Adrenal gland (tissue), 12 donors: ENCODE results near the gene GBA3. TPM values are rescaled to one million over a fixed set of nuclear protein-coding genes. Genes with fewer than 3 reads are reported as not detected.

Experiments
- DNase-seq, 7 donors: peaks; one replicate each; pipeline ENCODE4 v3.0.0-alpha.2; 2019 to 2020
- H3K27ac ChIP-seq, 5 donors: fragments of 200-600 bp; sonication (generic) in 4 of 5; 1 replicate in 3 of 5; 2 replicates in 2 of 5; pipeline versions ENCODE4 v1.5.1 to v1.8.0; 2016 to 2020; ENCODE audit warnings: mild to moderate bottlenecking in 1 of 5
- H3K27me3 ChIP-seq: fragments of 200-600 bp; 2 replicates; pipeline ENCODE4 v1.8.0; 2021
- H3K36me3 ChIP-seq, 2 donors: fragments of 200-600 bp; replicated peaks in 1 of 2; 1 replicate in 1 of 2; 2 replicates in 1 of 2; pipeline versions ENCODE4 v1.5.1 to v1.8.0; 2018 to 2022
- H3K4me1 ChIP-seq, 2 donors: fragments of 200-600 bp; replicated peaks in 1 of 2; 1 replicate in 1 of 2; 2 replicates in 1 of 2; pipeline versions ENCODE4 v1.5.1 to v1.8.0; 2018 to 2021
- H3K4me3 ChIP-seq, 4 donors: fragments of 200-600 bp; sonication (generic) in 3 of 4; one replicate each; pipeline ENCODE4 v1.5.1; 2016 to 2018
- H3K9me3 ChIP-seq, 3 donors: fragments of 200-600 bp; sonication (generic) in 1 of 3; replicated peaks in 1 of 3; 1 replicate in 2 of 3; 2 replicates in 1 of 3; pipeline versions ENCODE4 v1.5.1 to v1.8.0; 2016 to 2021
- CTCF ChIP-seq, 6 experiments: fragments of 450-650 bp in 4 of 6; fragments of 200-600 bp in 2 of 6; sonication (generic) in 1 of 6; IDR thresholded peaks; 1 replicate in 5 of 6; 2 replicates in 1 of 6; pipeline versions ENCODE4 v1.5.1 to v1.8.0; 2016 to 2021; ENCODE audit warnings: antibody characterized with exemption in 6 of 6, mild to moderate bottlenecking in 2 of 6, moderate library complexity in 1 of 6
- POLR2A ChIP-seq, 2 donors: fragments of 450-650 bp; IDR thresholded peaks; one replicate each; pipeline ENCODE4 v1.6.1; 2017; ENCODE audit warnings: antibody characterized with exemption in 2 of 2, mild to moderate bottlenecking in 2 of 2, moderate library complexity in 1 of 2
- WGBS, 4 donors: extraction: QIAGEN DNeasy Blood & Tissue Kit in 2 of 4; methylation state at CpG; one replicate each; pipeline versions ENCODE4 v1.1.5 to v1.1.7; 2013 to 2017; 5-methylcytosine and 5-hydroxymethylcytosine counted together
- intact Hi-C, 2 donors: fragments of 100-400 bp; cut with DNase I; formaldehyde crosslinking; loops; one replicate each; pipeline versions ENCODE4 v1.14.1 to v1.15.0; 2022 to 2023
- polyA plus RNA-seq, 3 donors: library from polyadenylated mRNA; stranded (reverse); fragments of 200-250 nt in 2 of 3; fragments of 350-450 nt in 1 of 3; fragmentation: Illumina TruSeq in 1 of 3; extraction: RNeasy Lipid Tissue Mini Kit (QIAGEN cat#74804) in 1 of 3; gene quantifications; one replicate each; pipeline ENCODE4 v1.2.3, GENCODE V29; 2013 to 2014
- total RNA-seq, 9 donors: library from RNA; depleted of rRNA in 4 of 9; stranded (reverse); fragments of >200 nt in 4 of 9; fragments of 120-200 nt in 1 of 9; fragmentation: NEBNext Ultra II Directional in 1 of 9; extraction: Animal tissue kit (Norgen Biotek cat#: 25700) in 1 of 9; gene quantifications; one replicate each; pipeline versions ENCODE4 v1.1.0 to v1.2.4, GENCODE V29; 2013 to 2023
- donor health status: healthy with polysubstance abuse.
- donor health status: Bipolar disorder and iron deficiency.
- donor health status: DM: yes; HTN: yes; CAD: no.
- donor health status: DM: no; HTN: no; CAD: no.
- donor health status: DM: no; HTN: no; CAD: no.
- donor health status: DM: yes; HTN: yes; CAD: no.

Gene GBA3
- total and polyA plus RNA-seq, 12 donors: 0.07 to 0.45 (median 0.15) TPM; not detected in 6

DNA sequence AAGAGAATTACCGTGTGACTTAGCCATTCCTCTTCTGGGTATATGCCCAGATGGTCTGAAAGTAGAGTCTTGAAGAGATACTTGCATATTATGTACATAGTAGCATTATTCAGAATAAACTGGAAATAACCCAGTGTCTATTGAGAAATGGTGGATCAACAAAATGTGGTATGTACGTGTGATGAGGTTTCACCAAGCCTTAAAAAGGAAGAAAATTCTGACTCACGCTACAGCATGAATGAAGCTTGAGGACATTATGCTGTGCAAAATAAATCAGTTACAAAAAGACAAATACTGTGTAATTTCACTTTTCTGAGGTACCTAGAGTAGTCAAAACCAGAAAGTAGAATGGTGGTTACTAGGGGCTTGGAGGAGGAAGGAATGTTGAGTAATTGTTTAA lies 37.3 kb downstream of the GBA3 start:
- H3K36me3 ChIP-seq: no peaks in the 10 kb centered on the region
- WGBS, 4 donors: 71 to 88% (median 76%) methylated on average over 3 of the region's 3 CpGs
- no peak for DNase-seq
- H3K27ac ChIP-seq: no peak overlapping the region
- no peak for TF ChIP-seq CTCF (IDR thresholded peaks at IDR 0.05)
- TF ChIP-seq POLR2A (IDR thresholded peaks at IDR 0.05): no peak
- H3K4me1 ChIP-seq: no peaks in the 10 kb centered on the region
- no peaks in the 10 kb centered on the region for H3K9me3 ChIP-seq
- no peak overlapping the region for H3K4me3 ChIP-seq
- no peaks in the 10 kb centered on the region for H3K27me3 ChIP-seq
- intact Hi-C loops: no loop called here

DNA sequence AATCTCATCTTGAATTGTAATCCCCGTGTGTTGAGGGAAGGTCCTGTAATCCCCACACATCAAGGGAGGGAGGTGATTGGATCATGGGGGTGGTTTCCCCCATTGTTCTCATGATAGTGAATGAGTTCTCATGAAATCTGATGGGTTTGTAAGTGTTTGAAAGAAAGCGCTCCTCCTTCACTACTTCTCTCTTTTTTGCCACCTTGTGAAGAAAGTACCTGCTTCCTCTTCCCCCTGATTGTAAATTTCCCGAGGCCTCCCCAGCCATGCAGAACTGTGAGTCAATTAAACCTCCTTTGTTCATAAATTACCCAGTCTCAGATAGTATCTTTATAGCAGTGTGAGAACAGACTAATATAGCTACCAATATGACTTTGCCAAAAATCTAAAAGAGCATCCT lies 41.1 kb downstream of the GBA3 start:
- Histone ChIP-seq H3K36me3 (no peaks in the 10 kb centered on the region), H3K9me3 (no peaks in the 10 kb centered on the region), H3K27ac (no peak overlapping the region), H3K4me3 (no peak overlapping the region), H3K27me3 (no peaks in the 10 kb centered on the region), H3K4me1 (no peaks in the 10 kb centered on the region)
- DNase-seq: no peak
- intact Hi-C loops: no loop called here
- 67 to 71% (median 68%) methylated on average over 3 of the region's 3 CpGs for WGBS, 4 donors
- TF ChIP-seq CTCF (IDR thresholded peaks at IDR 0.05) (no peak), POLR2A (IDR thresholded peaks at IDR 0.05) (no peak)

DNA sequence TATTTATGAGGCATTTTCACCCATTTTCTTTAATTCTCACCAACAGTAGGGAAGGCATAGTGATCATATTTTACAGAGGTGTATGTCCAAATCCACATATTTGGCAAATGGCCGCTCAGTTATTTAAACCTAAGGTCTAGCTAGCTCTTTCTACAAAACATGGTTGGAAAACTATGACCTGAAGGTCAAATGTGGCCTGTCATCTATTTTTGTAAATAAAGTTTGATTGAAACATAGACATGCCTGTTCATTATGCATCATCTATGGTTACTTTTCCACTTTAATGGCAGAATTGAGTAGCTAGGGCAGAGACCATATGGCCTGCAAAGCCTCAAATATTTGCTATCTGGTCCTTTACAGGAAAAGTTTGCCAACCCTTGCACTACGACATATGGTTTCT lies 44.2 kb downstream of the GBA3 start:
- Histone ChIP-seq H3K27me3 (no peaks in the 10 kb centered on the region), H3K9me3 (no peaks in the 10 kb centered on the region), H3K27ac (no peak overlapping the region), H3K36me3 (no peaks in the 10 kb centered on the region), H3K4me3 (no peak overlapping the region), H3K4me1 (no peaks in the 10 kb centered on the region)
- intact Hi-C loops: no loop called here
- TF ChIP-seq CTCF (IDR thresholded peaks at IDR 0.05): no peak
- TF ChIP-seq POLR2A (IDR thresholded peaks at IDR 0.05): no peak
- WGBS, 4 donors: 79 to 90% (median 88%) methylated on average over 2 of the region's 2 CpGs
- DNase-seq: no peak

DNA sequence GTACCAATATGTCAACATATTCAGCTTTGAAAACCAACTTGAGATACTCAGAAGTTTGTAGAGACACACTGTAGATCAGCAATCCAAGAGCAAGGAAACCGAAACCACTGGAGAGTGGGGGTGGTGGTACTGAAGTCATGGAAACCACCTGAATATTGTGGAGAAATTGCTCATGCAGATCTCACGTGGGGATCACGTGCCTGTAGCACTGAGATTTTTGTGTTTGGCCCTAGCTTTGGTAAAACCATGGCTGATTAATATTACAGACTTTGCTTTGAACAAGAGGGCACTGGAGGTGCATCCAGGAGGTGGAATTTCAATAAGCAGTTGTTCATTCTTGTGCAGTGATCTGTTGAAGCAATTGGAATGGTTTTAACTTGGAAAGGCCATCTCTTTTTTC lies 47.2 kb downstream of the GBA3 start:
- Histone ChIP-seq H3K27ac (no peak overlapping the region), H3K36me3 (no peaks in the 10 kb centered on the region), H3K27me3 (no peaks in the 10 kb centered on the region), H3K4me1 (no peaks in the 10 kb centered on the region), H3K4me3 (no peak overlapping the region), H3K9me3 (no peaks in the 10 kb centered on the region)
- TF ChIP-seq POLR2A (IDR thresholded peaks at IDR 0.05) (no peak), CTCF (IDR thresholded peaks at IDR 0.05) (no peak)
- intact Hi-C loops: no loop called here
- DNase-seq: no peak
- 54 to 69% (median 61%) methylated on average over 3 of the region's 3 CpGs for WGBS, 4 donors
